LNCAP (cell line): ENCODE results near the gene SNAP91.

Experiments
- CTCF ChIP-seq: fragments of 450-650 bp; IDR thresholded peaks from 2 replicates; pipeline ENCODE4 v1.5.1; 2017; ENCODE audit warnings: mild to moderate bottlenecking

The SNAP91 gene

GRCh38 chr6:83574783-83575182 lies 134.1 kb downstream of the SNAP91 start:
- TF ChIP-seq CTCF, result no peak

- TF ChIP-seq CTCF, result no peak
Observed at GRCh38 chr6:83558975-83559374, 149.9 kb downstream of the SNAP91 start.

GRCh38 chr6:83556871-83557270 lies 152.0 kb downstream of the SNAP91 start:
- no peak for TF ChIP-seq CTCF

- no peak for TF ChIP-seq CTCF
Observed at GRCh38 chr6:83546636-83547035, 162.3 kb downstream of the SNAP91 start.

- TF ChIP-seq CTCF, result no peak
Observed at GRCh38 chr6:83539678-83540077, 169.2 kb downstream of the SNAP91 start.

- TF ChIP-seq CTCF, result no peak
Observed at GRCh38 chr6:83536647-83537589, 172.0 kb downstream of the SNAP91 start.

GRCh38 chr6:83536034-83536646 lies 172.8 kb downstream of the SNAP91 start:
- peak; percentile 85 for TF ChIP-seq CTCF
